ENCODE data around the gene SEPTIN12. TPM values are rescaled to one million over a fixed set of nuclear protein-coding genes. Genes with fewer than 3 reads are reported as not detected.

SEPTIN12 gene
- total RNA-seq, 3 donors from 2014 or later = not detected

Other genes starting within 250 kb of the SEPTIN12 start
- gene CDIP1, start 249.6 kb downstream of the SEPTIN12 start, total RNA-seq = 1 to 10 TPM; 9.1 to 9.9 (median 9.5) TPM
- not detected for gene C16orf96, start 232.0 kb downstream of the SEPTIN12 start, total RNA-seq
- gene UBALD1, start 173.5 kb downstream of the SEPTIN12 start, total RNA-seq = 10 to 100 TPM in 1 of 3 donors, 1 to 10 TPM in 2; 5.8 to 11.3 (median 7.2) TPM
- gene MGRN1, start 163.5 kb downstream of the SEPTIN12 start, total RNA-seq = 10 to 100 TPM; 26.7 to 28.5 (median 27.9) TPM
- 10 to 100 TPM; 22.4 to 38.0 (median 32.3) TPM for gene NUDT16L1, start 94.8 kb downstream of the SEPTIN12 start, total RNA-seq
- 10 to 100 TPM; 12.6 to 33.1 (median 23.6) TPM for gene ANKS3, start 54.1 kb downstream of the SEPTIN12 start, total RNA-seq
- gene DNAAF8, start 53.8 kb downstream of the SEPTIN12 start, total RNA-seq = 1 to 10 TPM; 1.3 to 2.3 (median 1.8) TPM
- gene ZNF500, start 21.2 kb downstream of the SEPTIN12 start, total RNA-seq = 10 to 100 TPM in 2 of 3 donors, 1 to 10 TPM in 1; 8.2 to 17.0 (median 16.4) TPM
- 10 to 100 TPM in 2 of 3 donors, not detected in 1; 49.0 to 58.7 TPM for gene SMIM22, start 7.0 kb upstream of the SEPTIN12 start, total RNA-seq
- gene ROGDI, start 14.3 kb upstream of the SEPTIN12 start, total RNA-seq = 10 to 100 TPM in 2 of 3 donors, 1 to 10 TPM in 1; 6.6 to 23.3 (median 21.2) TPM
- gene GLYR1, start 58.9 kb upstream of the SEPTIN12 start, total RNA-seq = 10 to 100 TPM; 57.2 to 79.0 (median 58.1) TPM
- gene UBN1, start 59.1 kb upstream of the SEPTIN12 start, total RNA-seq = 10 to 100 TPM; 28.8 to 32.8 (median 29.1) TPM
- gene PPL, start 148.8 kb upstream of the SEPTIN12 start, total RNA-seq = 100 to 1,000 TPM in 1 of 3 donors, 10 to 100 TPM in 2; 53.1 to 169 (median 97.5) TPM
- gene SEC14L5, start 170.0 kb upstream of the SEPTIN12 start, total RNA-seq = 1 to 10 TPM in 1 of 3 donors, under 1 TPM in 2; 0.33 to 1.3 (median 0.59) TPM
- gene NAGPA, start 245.6 kb upstream of the SEPTIN12 start, total RNA-seq = 10 to 100 TPM; 18.4 to 26.2 (median 21.8) TPM